ENCODE measurements around the gene CTSE.

DNA sequence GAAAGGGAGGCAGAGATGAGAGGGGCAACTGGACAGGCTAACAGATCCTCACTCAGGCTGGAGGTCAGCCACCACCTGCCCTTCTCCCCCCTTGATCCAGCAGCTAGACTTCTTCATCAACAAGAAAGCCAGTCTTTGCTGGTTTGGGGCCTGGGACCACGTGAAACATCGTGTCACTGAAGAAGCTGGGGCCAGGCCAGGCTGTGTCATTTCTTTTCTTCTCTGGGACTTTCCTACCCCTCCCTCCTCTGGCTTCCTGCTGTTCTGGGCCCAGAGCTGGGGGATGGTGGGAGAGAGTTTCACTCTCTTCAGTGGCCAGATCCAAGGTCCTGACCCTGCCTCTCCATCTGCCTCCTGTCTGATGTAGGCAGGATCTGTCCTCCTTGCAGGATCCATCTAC, 62.3 kb downstream of the CTSE start:
- TF ChIP-seq, protein P1, sequence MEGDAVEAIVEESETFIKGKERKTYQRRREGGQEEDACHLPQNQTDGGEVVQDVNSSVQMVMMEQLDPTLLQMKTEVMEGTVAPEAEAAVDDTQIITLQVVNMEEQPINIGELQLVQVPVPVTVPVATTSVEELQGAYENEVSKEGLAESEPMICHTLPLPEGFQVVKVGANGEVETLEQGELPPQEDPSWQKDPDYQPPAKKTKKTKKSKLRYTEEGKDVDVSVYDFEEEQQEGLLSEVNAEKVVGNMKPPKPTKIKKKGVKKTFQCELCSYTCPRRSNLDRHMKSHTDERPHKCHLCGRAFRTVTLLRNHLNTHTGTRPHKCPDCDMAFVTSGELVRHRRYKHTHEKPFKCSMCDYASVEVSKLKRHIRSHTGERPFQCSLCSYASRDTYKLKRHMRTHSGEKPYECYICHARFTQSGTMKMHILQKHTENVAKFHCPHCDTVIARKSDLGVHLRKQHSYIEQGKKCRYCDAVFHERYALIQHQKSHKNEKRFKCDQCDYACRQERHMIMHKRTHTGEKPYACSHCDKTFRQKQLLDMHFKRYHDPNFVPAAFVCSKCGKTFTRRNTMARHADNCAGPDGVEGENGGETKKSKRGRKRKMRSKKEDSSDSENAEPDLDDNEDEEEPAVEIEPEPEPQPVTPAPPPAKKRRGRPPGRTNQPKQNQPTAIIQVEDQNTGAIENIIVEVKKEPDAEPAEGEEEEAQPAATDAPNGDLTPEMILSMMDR (IDR thresholded peaks at IDR 0.05): no peak
- no peak for TF ChIP-seq EP300 (IDR thresholded peaks at IDR 0.05)

Measured in stomach (tissue), 4 donors.